Panc1 (cell line): ENCODE measurements around the gene RIPK3.

ENCODE experiments used
- POLR2AphosphoS5 ChIP-seq: IDR thresholded peaks from 2 replicates; pipeline ENCODE4 v1.6.1; 2012; ENCODE audit warnings: mild to moderate bottlenecking, low read depth, low read length, moderate library complexity
- TCF7L2 ChIP-seq: IDR thresholded peaks from 2 replicates; pipeline ENCODE4 v1.6.1; 2011; ENCODE audit warnings: mild to moderate bottlenecking, low read depth, low read length, inconsistent platforms
- TF ChIP-seq, protein P1 (sequence below): fragments of 450-650 bp; IDR thresholded peaks from 2 replicates; pipeline ENCODE4 v1.5.1; 2017; ENCODE audit warnings: mild to moderate bottlenecking
- TF ChIP-seq, protein P2 (sequence below), 2 experiments: IDR thresholded peaks; 2 replicates each; pipeline ENCODE4 v1.6.1; 2011 to 2012; ENCODE audit warnings: low read depth in 2 of 2, control low read depth in 1 of 2, low read length in 1 of 2, mild to moderate bottlenecking in 1 of 2, moderate library complexity in 1 of 2; ENCODE audit not compliant: insufficient read depth in 1 of 2

DNA sequence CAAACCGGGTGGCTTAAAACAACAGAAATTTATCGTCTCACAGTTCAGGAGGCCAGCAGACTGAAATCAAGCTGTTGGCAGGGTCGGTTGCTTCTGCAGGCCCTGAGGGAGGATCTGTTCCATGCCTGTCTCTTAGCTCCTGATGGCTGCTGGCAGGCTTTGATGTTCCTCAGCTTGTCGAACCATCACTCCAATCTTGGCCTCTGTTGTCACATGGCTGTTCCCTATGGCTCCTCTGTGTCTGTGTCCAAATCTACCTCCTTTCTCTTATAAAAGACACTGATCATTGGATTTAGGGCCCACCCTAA lies 42.2 kb upstream of the RIPK3 start:
- TF ChIP-seq TCF7L2 (no peak), POLR2AphosphoS5 (no peak)
- TF ChIP-seq, protein P1, sequence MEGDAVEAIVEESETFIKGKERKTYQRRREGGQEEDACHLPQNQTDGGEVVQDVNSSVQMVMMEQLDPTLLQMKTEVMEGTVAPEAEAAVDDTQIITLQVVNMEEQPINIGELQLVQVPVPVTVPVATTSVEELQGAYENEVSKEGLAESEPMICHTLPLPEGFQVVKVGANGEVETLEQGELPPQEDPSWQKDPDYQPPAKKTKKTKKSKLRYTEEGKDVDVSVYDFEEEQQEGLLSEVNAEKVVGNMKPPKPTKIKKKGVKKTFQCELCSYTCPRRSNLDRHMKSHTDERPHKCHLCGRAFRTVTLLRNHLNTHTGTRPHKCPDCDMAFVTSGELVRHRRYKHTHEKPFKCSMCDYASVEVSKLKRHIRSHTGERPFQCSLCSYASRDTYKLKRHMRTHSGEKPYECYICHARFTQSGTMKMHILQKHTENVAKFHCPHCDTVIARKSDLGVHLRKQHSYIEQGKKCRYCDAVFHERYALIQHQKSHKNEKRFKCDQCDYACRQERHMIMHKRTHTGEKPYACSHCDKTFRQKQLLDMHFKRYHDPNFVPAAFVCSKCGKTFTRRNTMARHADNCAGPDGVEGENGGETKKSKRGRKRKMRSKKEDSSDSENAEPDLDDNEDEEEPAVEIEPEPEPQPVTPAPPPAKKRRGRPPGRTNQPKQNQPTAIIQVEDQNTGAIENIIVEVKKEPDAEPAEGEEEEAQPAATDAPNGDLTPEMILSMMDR: no peak
- TF ChIP-seq, protein P2, sequence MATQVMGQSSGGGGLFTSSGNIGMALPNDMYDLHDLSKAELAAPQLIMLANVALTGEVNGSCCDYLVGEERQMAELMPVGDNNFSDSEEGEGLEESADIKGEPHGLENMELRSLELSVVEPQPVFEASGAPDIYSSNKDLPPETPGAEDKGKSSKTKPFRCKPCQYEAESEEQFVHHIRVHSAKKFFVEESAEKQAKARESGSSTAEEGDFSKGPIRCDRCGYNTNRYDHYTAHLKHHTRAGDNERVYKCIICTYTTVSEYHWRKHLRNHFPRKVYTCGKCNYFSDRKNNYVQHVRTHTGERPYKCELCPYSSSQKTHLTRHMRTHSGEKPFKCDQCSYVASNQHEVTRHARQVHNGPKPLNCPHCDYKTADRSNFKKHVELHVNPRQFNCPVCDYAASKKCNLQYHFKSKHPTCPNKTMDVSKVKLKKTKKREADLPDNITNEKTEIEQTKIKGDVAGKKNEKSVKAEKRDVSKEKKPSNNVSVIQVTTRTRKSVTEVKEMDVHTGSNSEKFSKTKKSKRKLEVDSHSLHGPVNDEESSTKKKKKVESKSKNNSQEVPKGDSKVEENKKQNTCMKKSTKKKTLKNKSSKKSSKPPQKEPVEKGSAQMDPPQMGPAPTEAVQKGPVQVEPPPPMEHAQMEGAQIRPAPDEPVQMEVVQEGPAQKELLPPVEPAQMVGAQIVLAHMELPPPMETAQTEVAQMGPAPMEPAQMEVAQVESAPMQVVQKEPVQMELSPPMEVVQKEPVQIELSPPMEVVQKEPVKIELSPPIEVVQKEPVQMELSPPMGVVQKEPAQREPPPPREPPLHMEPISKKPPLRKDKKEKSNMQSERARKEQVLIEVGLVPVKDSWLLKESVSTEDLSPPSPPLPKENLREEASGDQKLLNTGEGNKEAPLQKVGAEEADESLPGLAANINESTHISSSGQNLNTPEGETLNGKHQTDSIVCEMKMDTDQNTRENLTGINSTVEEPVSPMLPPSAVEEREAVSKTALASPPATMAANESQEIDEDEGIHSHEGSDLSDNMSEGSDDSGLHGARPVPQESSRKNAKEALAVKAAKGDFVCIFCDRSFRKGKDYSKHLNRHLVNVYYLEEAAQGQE (IDR thresholded peaks at IDR 0.05; ENCODE audit: insufficient read depth in 1 of 2, low read depth in 2 of 2, low read length in 1 of 2): no peak
